ENCODE data around the gene ATRNL1.

GRCh38 chr10:115665549-115665948 lies 572.4 kb downstream of the ATRNL1 start:
- TF ChIP-seq CTCF (IDR thresholded peaks at IDR 0.05) = no peak
- no peak for TF ChIP-seq EP300 (IDR thresholded peaks at IDR 0.05; ENCODE audit: low read depth)
- TF ChIP-seq POLR2A (IDR thresholded peaks at IDR 0.05) = no peak
- TF ChIP-seq POLR2AphosphoS5 (IDR thresholded peaks at IDR 0.05) = no peak
